K562 (cell line): ENCODE results near the gene VSTM1. TPM values are rescaled to one million over a fixed set of nuclear protein-coding genes. Genes with fewer than 3 reads are reported as not detected.
A peak's percentile ranks its signal among the peaks of the same experiment; 100 is the strongest.

ENCODE experiments used
- ATAC-seq: fragments of 200-7000 bp; cut with Tn5 transposase; 3 replicates; pipeline ENCODE4 v1.9.1; 2020; ENCODE audit warnings: moderate library complexity
- BruUV-seq: library from RNA; stranded (reverse); fragments of 400-500 nt; replicated peaks from 2 replicates; lab custom pipeline; 2021; lab: Mats Ljungman, UMichigan
- CTCF ChIA-PET: fragments of 300-600 bp; formaldehyde crosslinking; extraction: SDS; loops from one replicate; lab custom pipeline; 2021; ENCODE audit warnings: low intra/inter-chr PET ratio; lab: Yijun Ruan, JAX
- POLR2A ChIA-PET: fragments of 300-600, 350-650 bp; sonication (Branson Sonifier 250); formaldehyde crosslinking; extraction: SDS; loops from one replicate; lab custom pipeline; 2021; ENCODE audit warnings: antibody characterized with exemption, inconsistent platforms; lab: Yijun Ruan, JAX
- DNase-seq, 4 experiments: peaks; one replicate each; pipeline versions ENCODE4 v3.0.0 to v3.0.0-alpha.2; 2011 to 2018; ENCODE audit warnings: low spot score in 3 of 4, mixed read lengths in 3 of 4; ENCODE audit errors: extremely low read depth in 1 of 4
- FAIRE-seq: peaks from 2 replicates; lab custom pipeline; 2011; peaks lifted over from hg19 to GRCh38; lab: Jason Lieb, UNC
- H2AFZ ChIP-seq: 2 replicates; pipeline ENCODE4 v1.6.0; 2011; ENCODE audit warnings: low read depth, low read length, control low read depth, inconsistent platforms
- H3K27ac ChIP-seq: fragments of 200-600 bp; 3 replicates; pipeline ENCODE4 v1.8.0; 2011; ENCODE audit warnings: low read depth, mild to moderate bottlenecking, control low read depth, inconsistent platforms, low read length, moderate library complexity, mixed read lengths; ENCODE audit errors: extremely low read depth
- H3K27me3 ChIP-seq, 2 experiments: fragments of 300-600 bp in 1 of 2; 2 replicates in 1 of 2; 3 replicates in 1 of 2; pipeline versions ENCODE4 v1.6.0 to v1.8.0; 2011; ENCODE audit warnings: inconsistent platforms in 2 of 2, low read length in 2 of 2, mild to moderate bottlenecking in 1 of 2, mixed read lengths in 1 of 2, moderate library complexity in 1 of 2; ENCODE audit not compliant: control insufficient read depth in 2 of 2, insufficient read depth in 2 of 2
- H3K36me3 ChIP-seq: fragments of 300-600 bp; 3 replicates; pipeline ENCODE4 v1.8.0; 2011; ENCODE audit warnings: mild to moderate bottlenecking, low read length, inconsistent platforms; ENCODE audit not compliant: control insufficient read depth, insufficient read depth
- H3K4me1 ChIP-seq, 2 experiments: fragments of 200-600 bp in 1 of 2; replicated peaks in 1 of 2; 2 replicates in 1 of 2; 3 replicates in 1 of 2; pipeline versions ENCODE4 v1.5.1 to v1.8.0; 2011; ENCODE audit warnings: inconsistent platforms in 2 of 2, low read length in 2 of 2, mild to moderate bottlenecking in 1 of 2, mixed read lengths in 1 of 2, moderate library complexity in 1 of 2; ENCODE audit not compliant: control insufficient read depth in 2 of 2, insufficient read depth in 2 of 2
- H3K4me2 ChIP-seq: 2 replicates; pipeline ENCODE4 v1.6.1; 2011; ENCODE audit warnings: low read length, control low read depth, inconsistent platforms, mixed read lengths; ENCODE audit not compliant: insufficient read depth
- H3K4me3 ChIP-seq: fragments of 200-600 bp; sonication (generic), shearing (Covaris generic); 2 replicates; pipeline ENCODE4 v1.5.1; 2016; ENCODE audit warnings: control low read depth, inconsistent platforms
- H3K79me2 ChIP-seq: fragments of 200-600 bp; 3 replicates; pipeline ENCODE4 v1.8.0; 2011; ENCODE audit warnings: low read length, inconsistent platforms; ENCODE audit not compliant: control insufficient read depth, insufficient read depth
- H3K9ac ChIP-seq, 2 experiments: 2 replicates each; pipeline versions ENCODE4 v1.6.0 to v1.6.1; 2011; ENCODE audit warnings: low read depth in 2 of 2, low read length in 2 of 2, control low read depth in 1 of 2, inconsistent platforms in 1 of 2, mild to moderate bottlenecking in 1 of 2, mixed read lengths in 1 of 2; ENCODE audit not compliant: insufficient read depth in 1 of 2
- H3K9me1 ChIP-seq: one replicate; pipeline ENCODE4 v1.6.0; 2011; ENCODE audit warnings: inconsistent platforms, mild to moderate bottlenecking, low read length, moderate library complexity; ENCODE audit not compliant: control insufficient read depth, insufficient read depth
- H3K9me3 ChIP-seq: replicated peaks from 2 replicates; pipeline ENCODE4 v1.5.1; 2011; ENCODE audit warnings: low read depth, low read length, inconsistent platforms; ENCODE audit not compliant: control insufficient read depth, insufficient read depth
- H4K20me1 ChIP-seq: replicated peaks from 2 replicates; pipeline ENCODE4 v1.6.1; 2011; ENCODE audit warnings: low read length, inconsistent platforms, mixed read lengths; ENCODE audit not compliant: control insufficient read depth, insufficient read depth
- FOXJ3 ChIP-seq: sonication (generic); formaldehyde crosslinking; IDR thresholded peaks from 2 replicates; pipeline ENCODE4 v1.4.0; 2020; ENCODE audit warnings: mild to moderate bottlenecking, missing genetic modification reagents
- JUNB ChIP-seq: fragments of 450-650 bp; formaldehyde crosslinking; conservative IDR thresholded peaks from 2 replicates; pipeline ENCODE4 v1.4.0; 2020; ENCODE audit warnings: mild to moderate bottlenecking
- MCM2 ChIP-seq: fragments of 450-650 bp; IDR thresholded peaks from 2 replicates; pipeline ENCODE4 v1.6.1; 2017; ENCODE audit warnings: low read depth, mild to moderate bottlenecking
- MCM7 ChIP-seq, 2 experiments: fragments of 450-650 bp; IDR thresholded peaks; 2 replicates each; pipeline ENCODE4 v1.6.1; 2016 to 2018
- MTF1 ChIP-seq: fragments of 250-450 bp; sonication (Bioruptor Pico); IDR thresholded peaks from 2 replicates; pipeline ENCODE4 v1.9.0; 2021; ENCODE audit warnings: moderate library complexity, mild to moderate bottlenecking, inconsistent platforms, borderline replicate concordance
- NCOR1 ChIP-seq: fragments of 450-650 bp; IDR thresholded peaks from 2 replicates; pipeline ENCODE4 v1.6.1; 2016; ENCODE audit warnings: mild to moderate bottlenecking, moderate library complexity
- NEUROD1 ChIP-seq: fragments of 150-350 bp; IDR thresholded peaks from 2 replicates; pipeline ENCODE4 v1.6.1; 2014; ENCODE audit warnings: borderline replicate concordance, low read length, low read depth; ENCODE audit not compliant: partially characterized antibody
- RHOXF2B ChIP-seq: fragments of 250-450 bp; sonication (Bioruptor Pico); conservative IDR thresholded peaks from 2 replicates; pipeline ENCODE4 v1.5.1; 2021
- SMARCA5 ChIP-seq: fragments of 450-650 bp; IDR thresholded peaks from 2 replicates; pipeline ENCODE4 v1.6.1; 2016
- SRSF1 ChIP-seq: fragments of 200-400 bp; formaldehyde crosslinking; IDR thresholded peaks from 2 replicates; pipeline ENCODE4 v1.6.1; 2017; ENCODE audit warnings: mild to moderate bottlenecking, low read depth, low read length, moderate library complexity
- SRSF3 ChIP-seq: fragments of 200-400 bp; formaldehyde crosslinking; IDR thresholded peaks from 2 replicates; pipeline ENCODE4 v1.6.1; 2016; ENCODE audit warnings: mild to moderate bottlenecking, low read length, moderate library complexity; ENCODE audit not compliant: insufficient read depth
- ZBTB7A ChIP-seq: IDR thresholded peaks from 2 replicates; pipeline ENCODE4 v1.6.1; 2011; ENCODE audit warnings: low read depth, mild to moderate bottlenecking, low read length, moderate library complexity, borderline replicate concordance; ENCODE audit not compliant: control insufficient read depth
- ZNF121 ChIP-seq: sonication (generic); formaldehyde crosslinking; conservative IDR thresholded peaks from 2 replicates; pipeline ENCODE4 v1.8.0; 2022; ENCODE audit warnings: missing genetic modification reagents
- ZNF124 ChIP-seq: sonication (generic); formaldehyde crosslinking; IDR thresholded peaks from 2 replicates; pipeline ENCODE4 v1.8.1; 2022; ENCODE audit warnings: missing genetic modification reagents
- ZNF507 ChIP-seq: conservative IDR thresholded peaks from 2 replicates; pipeline ENCODE4 v1.6.1; 2017; ENCODE audit warnings: missing genetic modification characterization, missing compliant biosample characterization
- WGBS: fragments of 100-300 bp; shearing (Covaris generic); methylation state at CpG from one replicate; pipeline ENCODE4 v1.1.6; 2016; ENCODE audit warnings: low coverage, mixed read lengths; ENCODE audit not compliant: insufficient coverage; ENCODE audit errors: missing lambda C conversion rate; 5-methylcytosine and 5-hydroxymethylcytosine counted together
- in situ Hi-C: fragments of 300-500 bp; cut with MboI; formaldehyde crosslinking; loops from 4 replicates; pipeline ENCODE4 v1.15.0; 2018; ENCODE audit warnings: inconsistent platforms, mixed read lengths
- intact Hi-C: fragments of 100-400 bp; cut with micrococcal nuclease; formaldehyde crosslinking; loops from 2 replicates; pipeline ENCODE4 v1.14.2; 2022
- polyA plus RNA-seq, 8 experiments: library from polyadenylated mRNA; depleted of rRNA in 4 of 8; stranded (reverse) in 5 of 8; unstranded in 3 of 8; fragments of >200 nt; fragmentation: Nextera tagmentation in 2 of 8; fragmentation: Illumina TruSeq in 1 of 8; extraction: Ambion mirVana in 2 of 8; extraction: Trizol in 1 of 8; gene quantifications; 2 replicates each; pipeline versions ENCODE4 v1.2.1 to v1.2.3, GENCODE V29; 2011 to 2014; ENCODE audit warnings: inconsistent platforms in 1 of 8, missing spikeins in 1 of 8
- total RNA-seq, 7 experiments: library from RNA; depleted of rRNA in 6 of 7; stranded (reverse); fragments of >200 nt in 6 of 7; fragmentation: Illumina TruSeq in 2 of 7; extraction: Trizol in 2 of 7; gene quantifications; 2 replicates each; pipeline versions ENCODE4 v1.2.1 to v1.2.3, GENCODE V29; 2011 to 2021; ENCODE audit warnings: low replicate concordance in 1 of 7
- TF ChIP-seq, protein P1 (sequence below): fragments of 450-650 bp; conservative IDR thresholded peaks from 2 replicates; pipeline ENCODE4 v1.6.1; 2016; ENCODE audit warnings: missing genetic modification characterization, low read depth, mild to moderate bottlenecking, control low read depth, missing compliant biosample characterization

The VSTM1 gene
- total and polyA plus RNA-seq, 9 of the 15 experiments (the other 6 are each of a cell fraction or from before 2014, with no cell fraction given): not detected

DNA sequence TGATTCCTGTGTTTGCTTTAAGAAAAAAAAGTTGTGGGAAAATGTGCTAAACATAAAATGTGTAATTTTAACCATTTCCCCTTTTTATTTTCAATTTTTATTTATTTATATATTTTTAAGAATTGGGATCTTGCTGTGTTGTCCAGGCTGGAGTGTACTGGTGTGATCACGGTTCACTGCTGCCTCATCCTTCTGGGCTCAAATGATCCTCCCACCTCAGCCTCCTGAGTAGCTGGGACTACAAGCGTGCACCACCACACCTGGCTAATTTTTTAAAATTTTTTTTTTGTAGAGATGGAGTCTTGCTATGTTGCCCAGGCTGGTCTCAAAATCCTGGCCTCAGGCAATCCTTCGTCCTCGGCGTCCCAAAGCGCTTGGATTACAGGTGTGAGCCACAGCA is 53.2 kb downstream of the VSTM1 start:
- H3K27ac ChIP-seq: no peak overlapping the region
- no peaks in the 10 kb centered on the region for H3K9me1 ChIP-seq
- no peak overlapping the region for H3K9ac ChIP-seq
- no peaks in the 10 kb centered on the region for H3K9me3 ChIP-seq
- intact Hi-C loops: no loop called here
- H3K4me1 ChIP-seq: no peaks in the 10 kb centered on the region; a peak in 1 of 5 replicates
- ATAC-seq (no peak), FAIRE-seq (no peak), DNase-seq (no peak)
- H3K27me3 ChIP-seq: peaks cover 17 to 26% of the 10 kb centered on the region in 2 experiments
- no TSS peak for BruUV-seq
- in situ Hi-C loops: no loop called here
- TF ChIP-seq ZNF121 (CRISPR knock-in tag): peak; percentile 68
- no peak for TF ChIP-seq FOXJ3 (CRISPR knock-in tag)
- no peak for TF ChIP-seq NEUROD1
- no peaks in the 10 kb centered on the region for H4K20me1 ChIP-seq
- no peaks in the 10 kb centered on the region for H3K79me2 ChIP-seq
- no peak overlapping the region for H3K4me2 ChIP-seq
- no peak overlapping the region for H3K4me3 ChIP-seq
- POLR2A ChIA-PET: no interaction called here
- no peak overlapping the region for H2AFZ ChIP-seq
- no peaks in the 10 kb centered on the region for H3K36me3 ChIP-seq
- 0% methylated on average over 3 of the region's 6 CpGs for WGBS
- CTCF ChIA-PET: no interaction called here

- no peaks in the 10 kb centered on the region for H3K79me2 ChIP-seq
- POLR2A ChIA-PET: no interaction called here
- no peaks in the 10 kb centered on the region for H3K9me3 ChIP-seq
- H3K4me2 ChIP-seq: no peak overlapping the region
- no TSS peak for BruUV-seq
- WGBS: 3% methylated on average over 8 of the region's 8 CpGs
- H3K4me1 ChIP-seq: no peaks in the 10 kb centered on the region; a peak in 1 of 5 replicates
- no peak for FAIRE-seq
- no peak for DNase-seq
- H4K20me1 ChIP-seq: no peaks in the 10 kb centered on the region
- no peak overlapping the region for H2AFZ ChIP-seq
- H3K4me3 ChIP-seq: no peak overlapping the region
- no peak overlapping the region for H3K9ac ChIP-seq
- H3K9me1 ChIP-seq: no peaks in the 10 kb centered on the region
- peaks cover 14 to 20% of the 10 kb centered on the region in 2 experiments for H3K27me3 ChIP-seq
- in situ Hi-C loops: no loop called here
- no peak overlapping the region for H3K27ac ChIP-seq
- CTCF ChIA-PET: no interaction called here
- intact Hi-C loops: no loop called here
- H3K36me3 ChIP-seq: no peaks in the 10 kb centered on the region
- ATAC-seq: no peak
- TF ChIP-seq, protein P1, sequence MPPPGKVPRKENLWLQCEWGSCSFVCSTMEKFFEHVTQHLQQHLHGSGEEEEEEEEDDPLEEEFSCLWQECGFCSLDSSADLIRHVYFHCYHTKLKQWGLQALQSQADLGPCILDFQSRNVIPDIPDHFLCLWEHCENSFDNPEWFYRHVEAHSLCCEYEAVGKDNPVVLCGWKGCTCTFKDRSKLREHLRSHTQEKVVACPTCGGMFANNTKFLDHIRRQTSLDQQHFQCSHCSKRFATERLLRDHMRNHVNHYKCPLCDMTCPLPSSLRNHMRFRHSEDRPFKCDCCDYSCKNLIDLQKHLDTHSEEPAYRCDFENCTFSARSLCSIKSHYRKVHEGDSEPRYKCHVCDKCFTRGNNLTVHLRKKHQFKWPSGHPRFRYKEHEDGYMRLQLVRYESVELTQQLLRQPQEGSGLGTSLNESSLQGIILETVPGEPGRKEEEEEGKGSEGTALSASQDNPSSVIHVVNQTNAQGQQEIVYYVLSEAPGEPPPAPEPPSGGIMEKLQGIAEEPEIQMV (tag): no peak
- no peak for TF ChIP-seq MTF1
- TF ChIP-seq SRSF3: no peak
- TF ChIP-seq ZNF507 (tag): no peak
- TF ChIP-seq RHOXF2B (CRISPR knock-in tag): no peak
- TF ChIP-seq SMARCA5: no peak
- TF ChIP-seq MCM2: no peak
- TF ChIP-seq ZBTB7A: no peak
- TF ChIP-seq NCOR1: no peak
- no peak for TF ChIP-seq SRSF1
- TF ChIP-seq ZNF124 (CRISPR knock-in tag): no peak
- TF ChIP-seq MCM7 (IDR thresholded peaks at IDR 0.05): no peak
- no peak for TF ChIP-seq JUNB (CRISPR knock-in tag)
Observed at GRCh38 chr19:54009440-54009839, 54.3 kb downstream of the VSTM1 start.
